ENCODE measurements around the gene ITIH3. TPM values are rescaled to one million over a fixed set of nuclear protein-coding genes. Genes with fewer than 3 reads are reported as not detected.

The ITIH3 gene, protein sequence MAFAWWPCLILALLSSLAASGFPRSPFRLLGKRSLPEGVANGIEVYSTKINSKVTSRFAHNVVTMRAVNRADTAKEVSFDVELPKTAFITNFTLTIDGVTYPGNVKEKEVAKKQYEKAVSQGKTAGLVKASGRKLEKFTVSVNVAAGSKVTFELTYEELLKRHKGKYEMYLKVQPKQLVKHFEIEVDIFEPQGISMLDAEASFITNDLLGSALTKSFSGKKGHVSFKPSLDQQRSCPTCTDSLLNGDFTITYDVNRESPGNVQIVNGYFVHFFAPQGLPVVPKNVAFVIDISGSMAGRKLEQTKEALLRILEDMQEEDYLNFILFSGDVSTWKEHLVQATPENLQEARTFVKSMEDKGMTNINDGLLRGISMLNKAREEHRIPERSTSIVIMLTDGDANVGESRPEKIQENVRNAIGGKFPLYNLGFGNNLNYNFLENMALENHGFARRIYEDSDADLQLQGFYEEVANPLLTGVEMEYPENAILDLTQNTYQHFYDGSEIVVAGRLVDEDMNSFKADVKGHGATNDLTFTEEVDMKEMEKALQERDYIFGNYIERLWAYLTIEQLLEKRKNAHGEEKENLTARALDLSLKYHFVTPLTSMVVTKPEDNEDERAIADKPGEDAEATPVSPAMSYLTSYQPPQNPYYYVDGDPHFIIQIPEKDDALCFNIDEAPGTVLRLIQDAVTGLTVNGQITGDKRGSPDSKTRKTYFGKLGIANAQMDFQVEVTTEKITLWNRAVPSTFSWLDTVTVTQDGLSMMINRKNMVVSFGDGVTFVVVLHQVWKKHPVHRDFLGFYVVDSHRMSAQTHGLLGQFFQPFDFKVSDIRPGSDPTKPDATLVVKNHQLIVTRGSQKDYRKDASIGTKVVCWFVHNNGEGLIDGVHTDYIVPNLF
- total RNA-seq, result under 1 TPM in 3 of 5 donors, not detected in 2; 0.23 to 0.88 (median 0.76) TPM
- total RNA-seq (2013), result not detected
- 0 to 0.13 (median 0) reads per million in 29 experiments for total RNA-seq

DNA sequence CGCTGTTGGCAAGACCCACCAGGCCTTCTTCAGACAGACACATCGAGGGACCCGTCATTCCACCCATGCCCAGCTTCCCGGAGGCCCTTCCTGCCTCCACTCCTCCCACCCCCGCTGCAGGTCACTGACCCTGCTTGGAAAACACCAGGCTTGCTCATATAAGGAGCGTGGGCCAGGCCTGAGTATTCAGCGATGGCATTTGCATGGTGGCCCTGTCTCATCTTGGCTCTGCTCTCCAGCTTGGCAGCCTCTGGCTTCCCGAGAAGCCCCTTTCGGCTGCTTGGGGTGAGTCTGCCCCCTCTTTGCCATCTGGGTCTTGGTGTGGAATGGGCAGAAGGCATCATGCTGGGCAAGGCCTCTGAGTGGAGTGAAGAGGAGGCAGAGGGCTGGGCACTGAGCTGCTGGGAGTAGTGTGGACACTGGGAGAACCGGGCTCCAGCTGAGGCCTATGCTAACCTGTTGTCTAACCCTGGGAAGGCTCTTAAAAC, at the start of gene ITIH3:
Gene ITIH3, plus strand, starts transcription at position 185 of the 488 bp plus-strand sequence. Its CDS starts 8 bp downstream, at position 193.
- Histone ChIP-seq H3K27ac (ENCODE audit: low read length) (no peak within 1 kb of the TSS), H3K4me1 (ENCODE audit: control insufficient read depth in 1 of 2, extremely low read depth in 1 of 2, insufficient read depth in 2 of 2, low read length in 2 of 2) (no peaks in the 10 kb centered on the region), H3K27me3 (replicated peaks in 1 of 2; ENCODE audit: control insufficient read depth in 2 of 2, extremely low read depth in 1 of 2, insufficient read depth in 2 of 2, low read length in 1 of 2) (peaks cover 0 to 25% of the 10 kb centered on the region in 2 experiments), H3K9me3 (no peaks in the 10 kb centered on the region), H3K4me3 (ENCODE audit: control insufficient read depth in 1 of 2, extremely low read depth in 1 of 2, low read length in 1 of 2) (no peak within 1 kb of the TSS), H3K36me3 (ENCODE audit: control insufficient read depth in 2 of 2, extremely low read depth in 1 of 2, insufficient read depth in 1 of 2, low read length in 1 of 2) (no peaks in the 10 kb centered on the region)
- no peaks in the 10 kb centered on the region for H3K9me3 Mint-ChIP-seq
- ATAC-seq (replicated peaks in 1 of 4) (no peak), DNase-seq (no peak)
- no peaks in the 10 kb centered on the region for H3K27me3 Mint-ChIP-seq
- no peaks in the 10 kb centered on the region for H3K36me3 Mint-ChIP-seq
- H3K4me3 Mint-ChIP-seq, result no peak within 1 kb of the TSS
- ChIA-PET POLR2A (no interaction called here), CTCF (no interaction called here)
- H3K27ac Mint-ChIP-seq, result no peak within 1 kb of the TSS
- no peaks in the 10 kb centered on the region for H3K4me1 Mint-ChIP-seq
- 76% methylated on average over 9 of the region's 10 CpGs for WGBS (ENCODE audit: insufficient coverage)

- ATAC-seq (replicated peaks in 1 of 4) (no peak), DNase-seq (no peak)
- Mint-ChIP-seq H3K36me3 (peaks cover 54% of the 10 kb centered on the region), H3K4me3 (no peak overlapping the region), H3K27ac (no peak overlapping the region), H3K9me3 (no peaks in the 10 kb centered on the region), H3K4me1 (peaks cover 0 to 6% (median 0%) of the 10 kb centered on the region in 3 donors), H3K27me3 (no peaks in the 10 kb centered on the region)
- ChIA-PET CTCF (no interaction called here), POLR2A (no interaction called here)
- peaks cover 10 to 41% of the 10 kb centered on the region in 2 donors for H3K36me3 ChIP-seq (ENCODE audit: control insufficient read depth in 2 of 2, extremely low read depth in 1 of 2, insufficient read depth in 1 of 2, low read length in 1 of 2)
- H3K4me1 ChIP-seq (ENCODE audit: control insufficient read depth in 1 of 2, extremely low read depth in 1 of 2, insufficient read depth in 2 of 2, low read length in 2 of 2), result no peaks in the 10 kb centered on the region
- H3K4me3 ChIP-seq (ENCODE audit: control insufficient read depth in 1 of 2, extremely low read depth in 1 of 2, low read length in 1 of 2), result no peak overlapping the region
- H3K27ac ChIP-seq (ENCODE audit: low read length), result no peak overlapping the region
- H3K27me3 ChIP-seq (replicated peaks in 1 of 2; ENCODE audit: control insufficient read depth in 2 of 2, extremely low read depth in 1 of 2, insufficient read depth in 2 of 2, low read length in 1 of 2), result no peaks in the 10 kb centered on the region
- WGBS (ENCODE audit: insufficient coverage), result 100% methylated on average over 1 of the region's 3 CpGs
- H3K9me3 ChIP-seq, result no peaks in the 10 kb centered on the region
Measured at GRCh38 chr3:52752045-52752660, 42.4 kb upstream of the ITIH3 start.

GRCh38 chr3:52754373-52754772, 40.2 kb upstream of the ITIH3 start:
- no peak overlapping the region for H3K27ac Mint-ChIP-seq
- peaks cover 57% of the 10 kb centered on the region for H3K36me3 Mint-ChIP-seq
- no peak for DNase-seq
- H3K9me3 Mint-ChIP-seq, result no peaks in the 10 kb centered on the region
- ChIA-PET POLR2A (no interaction called here), CTCF (no interaction called here)
- Histone ChIP-seq H3K36me3 (ENCODE audit: control insufficient read depth in 2 of 2, extremely low read depth in 1 of 2, insufficient read depth in 1 of 2, low read length in 1 of 2) (peaks cover 12 to 38% of the 10 kb centered on the region in 2 donors), H3K27ac (ENCODE audit: low read length) (no peak overlapping the region), H3K9me3 (no peaks in the 10 kb centered on the region), H3K4me1 (ENCODE audit: control insufficient read depth in 1 of 2, extremely low read depth in 1 of 2, insufficient read depth in 2 of 2, low read length in 2 of 2) (no peaks in the 10 kb centered on the region), H3K4me3 (ENCODE audit: control insufficient read depth in 1 of 2, extremely low read depth in 1 of 2, low read length in 1 of 2) (no peak overlapping the region), H3K27me3 (replicated peaks in 1 of 2; ENCODE audit: control insufficient read depth in 2 of 2, extremely low read depth in 1 of 2, insufficient read depth in 2 of 2, low read length in 1 of 2) (no peaks in the 10 kb centered on the region)
- no peak for ATAC-seq (replicated peaks in 1 of 4)
- peaks cover 0 to 6% (median 0%) of the 10 kb centered on the region in 3 donors for H3K4me1 Mint-ChIP-seq
- no peak overlapping the region for H3K4me3 Mint-ChIP-seq
- H3K27me3 Mint-ChIP-seq, result no peaks in the 10 kb centered on the region
- 100% methylated on average over 4 of the region's 4 CpGs for WGBS (ENCODE audit: insufficient coverage)

DNA sequence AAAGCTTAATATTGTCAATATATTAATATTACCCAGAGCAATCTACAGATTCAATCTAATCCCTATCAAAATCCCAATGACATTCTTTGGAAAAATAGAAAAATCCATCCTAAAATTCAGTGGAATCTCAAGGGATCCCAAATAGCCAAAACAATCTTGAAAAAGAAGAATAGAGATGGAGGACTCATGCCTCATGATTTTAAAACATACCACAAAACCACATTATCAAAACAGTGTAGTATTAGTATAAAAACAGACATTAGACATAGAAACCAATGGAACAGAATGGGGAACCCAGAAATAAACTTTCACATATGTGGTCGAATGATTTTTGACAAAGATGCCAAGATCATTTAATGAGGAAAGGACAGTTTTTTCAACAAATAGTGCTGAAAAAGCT, 38.5 kb upstream of the ITIH3 start:
- Histone ChIP-seq H3K9me3 (no peaks in the 10 kb centered on the region), H3K4me1 (ENCODE audit: control insufficient read depth in 1 of 2, extremely low read depth in 1 of 2, insufficient read depth in 2 of 2, low read length in 2 of 2) (no peaks in the 10 kb centered on the region), H3K36me3 (ENCODE audit: control insufficient read depth in 2 of 2, extremely low read depth in 1 of 2, insufficient read depth in 1 of 2, low read length in 1 of 2) (peaks cover 12 to 36% of the 10 kb centered on the region in 2 donors), H3K4me3 (ENCODE audit: control insufficient read depth in 1 of 2, extremely low read depth in 1 of 2, low read length in 1 of 2) (no peak overlapping the region), H3K27ac (ENCODE audit: low read length) (no peak overlapping the region), H3K27me3 (replicated peaks in 1 of 2; ENCODE audit: control insufficient read depth in 2 of 2, extremely low read depth in 1 of 2, insufficient read depth in 2 of 2, low read length in 1 of 2) (no peaks in the 10 kb centered on the region)
- H3K36me3 Mint-ChIP-seq, result peaks cover 59% of the 10 kb centered on the region
- H3K27me3 Mint-ChIP-seq, result no peaks in the 10 kb centered on the region
- CTCF ChIA-PET, result no interaction called here
- POLR2A ChIA-PET, result no interaction called here
- no CpG with 5 or more reads among the region's 1 CpG for WGBS (ENCODE audit: insufficient coverage)
- no peak overlapping the region for H3K27ac Mint-ChIP-seq
- ATAC-seq (replicated peaks in 1 of 4) (no peak), DNase-seq (no peak)
- peaks cover 0 to 6% (median 0%) of the 10 kb centered on the region in 3 donors for H3K4me1 Mint-ChIP-seq
- no peak overlapping the region for H3K4me3 Mint-ChIP-seq
- no peaks in the 10 kb centered on the region for H3K9me3 Mint-ChIP-seq

GRCh38 chr3:52763466-52763865, 31.1 kb upstream of the ITIH3 start:
- Histone ChIP-seq H3K4me3 (ENCODE audit: control insufficient read depth in 1 of 2, extremely low read depth in 1 of 2, low read length in 1 of 2) (no peak overlapping the region), H3K27me3 (replicated peaks in 1 of 2; ENCODE audit: control insufficient read depth in 2 of 2, extremely low read depth in 1 of 2, insufficient read depth in 2 of 2, low read length in 1 of 2) (no peaks in the 10 kb centered on the region), H3K4me1 (ENCODE audit: control insufficient read depth in 1 of 2, extremely low read depth in 1 of 2, insufficient read depth in 2 of 2, low read length in 2 of 2) (no peaks in the 10 kb centered on the region), H3K9me3 (no peaks in the 10 kb centered on the region), H3K36me3 (ENCODE audit: control insufficient read depth in 2 of 2, extremely low read depth in 1 of 2, insufficient read depth in 1 of 2, low read length in 1 of 2) (peaks cover 3 to 45% of the 10 kb centered on the region in 2 donors), H3K27ac (ENCODE audit: low read length) (no peak overlapping the region)
- CTCF ChIA-PET, result interaction anchor here in 1 of 2 donors (0.6 kb wide), 1 partner anchor 152 kb away, joined by 7 read pairs; no protein-coding TSS in a partner anchor
- ATAC-seq (replicated peaks in 1 of 4), result no peak
- WGBS (ENCODE audit: insufficient coverage), result 100% methylated on average over 1 of the region's 2 CpGs
- Mint-ChIP-seq H3K27ac (no peak overlapping the region), H3K4me1 (peaks cover 0 to 1% (median 0%) of the 10 kb centered on the region in 3 donors), H3K27me3 (no peaks in the 10 kb centered on the region), H3K9me3 (no peaks in the 10 kb centered on the region), H3K4me3 (no peak overlapping the region), H3K36me3 (peaks cover 49% of the 10 kb centered on the region)
- DNase-seq, result no peak
- POLR2A ChIA-PET, result no interaction called here

All from T-cell (primary cell).